IPS-18c (cell line): ENCODE results near the gene C6orf118.

Source experiments
- H3K4me3 ChIP-seq: 2 replicates; pipeline ENCODE4 v1.7.0; 2013; ENCODE audit warnings: low read depth, mild to moderate bottlenecking, low read length, moderate library complexity; ENCODE audit not compliant: insufficient read depth
- H3K9me3 ChIP-seq: one replicate; pipeline ENCODE4 v1.6.1; 2013; ENCODE audit warnings: mild to moderate bottlenecking, low read length, moderate library complexity; ENCODE audit not compliant: control insufficient read depth, insufficient read depth

Gene C6orf118

GRCh38 chr6:165308926-165309731 lies at the start of gene C6orf118:
TSS of gene C6orf118 (minus strand) at chr6:165309605. CDS start at chr6:165309586, 19 bp downstream.
- H3K9me3 ChIP-seq, result no peaks in the 10 kb centered on the region
- H3K4me3 ChIP-seq, result peak within 1 kb of the TSS; percentile 65

DNA sequence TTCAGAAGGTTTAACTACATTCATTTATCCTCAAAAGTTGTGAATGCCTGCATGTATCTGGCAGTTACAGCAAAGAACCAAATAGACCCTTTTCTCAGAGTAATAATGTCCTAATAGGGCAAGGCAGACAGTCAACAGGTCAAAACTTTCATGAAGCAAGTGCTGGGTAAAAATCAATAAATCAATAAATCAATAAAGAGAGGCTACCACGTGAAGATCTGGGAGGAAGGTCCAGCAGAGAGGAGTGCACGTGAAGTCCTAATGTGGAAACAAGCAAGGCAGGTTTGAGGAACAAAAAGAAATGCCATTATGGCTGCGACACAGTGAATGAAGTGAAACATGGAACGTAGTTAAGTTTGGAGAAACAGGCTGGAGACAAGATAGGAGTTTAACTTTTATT lies 36.3 kb upstream of the C6orf118 start:
- H3K4me3 ChIP-seq, result no peak overlapping the region
- peaks cover 7% of the 10 kb centered on the region for H3K9me3 ChIP-seq

GRCh38 chr6:165340532-165340931 lies 31.1 kb upstream of the C6orf118 start:
- no peaks in the 10 kb centered on the region for H3K9me3 ChIP-seq
- no peak overlapping the region for H3K4me3 ChIP-seq

- H3K9me3 ChIP-seq, result peaks cover 2% of the 10 kb centered on the region
- no peak overlapping the region for H3K4me3 ChIP-seq
Measured at GRCh38 chr6:165325609-165326008, 16.2 kb upstream of the C6orf118 start.

GRCh38 chr6:165321555-165322145 lies 12.2 kb upstream of the C6orf118 start:
- peaks cover 5% of the 10 kb centered on the region for H3K9me3 ChIP-seq
- no peak overlapping the region for H3K4me3 ChIP-seq

- no peak overlapping the region for H3K4me3 ChIP-seq
- peaks cover 5% of the 10 kb centered on the region for H3K9me3 ChIP-seq
Measured at GRCh38 chr6:165321150-165321549, 11.7 kb upstream of the C6orf118 start.

- peaks cover 5% of the 10 kb centered on the region for H3K9me3 ChIP-seq
- H3K4me3 ChIP-seq, result no peak overlapping the region
Measured at GRCh38 chr6:165317723-165318122, 8.3 kb upstream of the C6orf118 start.

- Histone ChIP-seq H3K9me3 (no peaks in the 10 kb centered on the region), H3K4me3 (no peak overlapping the region)
Measured at GRCh38 chr6:165306955-165307354, 2.5 kb downstream of the C6orf118 start.

DNA sequence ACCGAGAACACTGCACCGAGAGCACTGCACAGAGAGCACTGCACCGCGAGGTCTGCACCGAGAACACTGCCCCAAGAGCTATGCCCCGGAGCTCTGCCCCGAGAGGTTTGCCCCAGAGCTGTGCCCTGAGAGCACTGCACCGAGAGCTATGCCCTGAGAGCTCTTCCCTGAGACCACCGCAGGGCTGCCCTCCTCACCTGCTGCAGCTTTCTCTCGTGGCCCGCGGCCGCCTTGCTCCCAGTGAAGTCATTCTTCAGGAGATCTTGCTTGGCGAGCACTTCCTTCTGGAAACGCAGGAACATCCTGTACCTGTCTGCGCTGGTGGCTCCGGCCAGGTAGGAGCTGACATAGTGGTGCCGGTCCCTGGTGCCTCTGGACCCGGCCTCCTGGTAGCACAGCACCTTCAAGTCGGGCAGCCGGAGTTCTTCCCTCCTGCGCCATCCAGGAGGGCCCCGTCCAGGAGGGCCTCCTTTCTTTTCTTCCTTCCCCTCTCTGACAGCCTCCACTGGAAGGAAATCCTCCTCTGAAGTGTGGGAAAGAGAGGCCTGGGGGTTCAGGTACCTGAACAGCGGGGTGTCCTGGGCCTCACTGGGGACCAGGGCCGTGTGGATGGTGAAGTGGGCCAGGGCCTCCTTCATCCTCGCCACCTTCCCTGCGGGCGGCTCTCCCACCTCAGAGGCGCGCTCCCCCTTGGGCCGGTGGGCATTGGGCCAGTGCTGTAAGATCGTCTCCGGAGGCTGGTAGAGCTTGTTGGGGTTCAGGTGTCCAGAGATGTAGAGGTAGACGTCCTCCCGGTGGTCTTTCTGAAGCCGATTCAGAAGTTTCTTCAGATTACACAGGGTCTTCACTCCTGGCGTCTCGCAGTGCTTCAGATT lies 7.8 kb downstream of the C6orf118 start:
- Histone ChIP-seq H3K4me3 (no peak overlapping the region), H3K9me3 (peaks cover 2% of the 10 kb centered on the region)

DNA sequence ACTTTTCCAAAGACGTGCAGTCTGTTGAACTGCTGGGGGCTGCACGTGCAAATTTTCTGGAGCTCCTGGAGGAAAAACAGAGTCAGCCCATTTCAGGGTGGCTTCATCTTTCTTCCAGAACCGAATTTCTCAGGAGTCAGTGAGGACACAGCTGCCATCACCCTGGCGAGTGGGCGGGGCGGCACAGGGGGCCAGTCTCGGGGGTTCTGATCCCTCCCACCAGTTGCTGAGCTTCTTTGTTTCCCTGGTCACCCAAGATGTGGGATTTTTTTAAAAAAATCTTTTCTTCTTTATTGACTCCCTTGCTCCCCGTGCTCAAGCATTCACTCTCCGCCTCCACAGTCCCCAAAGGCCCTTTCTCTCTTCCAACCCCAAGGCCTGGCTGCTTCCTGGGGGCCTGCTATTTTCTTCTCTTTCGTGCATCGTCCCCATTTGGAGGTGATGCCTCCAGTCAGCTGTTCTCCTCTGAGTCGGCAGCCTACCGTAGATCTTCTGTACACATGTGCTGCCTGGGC lies 8.9 kb downstream of the C6orf118 start:
- Histone ChIP-seq H3K4me3 (no peak overlapping the region), H3K9me3 (peaks cover 2% of the 10 kb centered on the region)

DNA sequence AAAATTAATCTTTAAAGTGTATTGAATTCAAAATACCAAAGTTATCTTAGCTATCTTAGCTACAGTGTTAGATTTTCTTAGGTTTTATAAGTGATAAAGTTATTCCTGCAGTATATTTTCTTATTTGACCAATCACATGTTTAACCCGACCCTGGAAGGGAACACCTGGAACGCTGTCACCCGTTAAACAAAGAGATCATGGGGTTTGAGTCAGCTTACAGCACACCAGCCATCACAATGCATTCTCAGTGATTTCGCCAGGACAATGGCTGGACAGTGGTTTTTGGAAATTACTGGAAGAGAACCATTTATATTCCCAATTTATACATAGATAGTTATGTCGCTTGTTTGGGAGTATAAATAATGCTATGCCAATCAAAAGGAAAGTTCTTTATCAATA lies 10.5 kb downstream of the C6orf118 start:
- peaks cover 2% of the 10 kb centered on the region for H3K9me3 ChIP-seq
- H3K4me3 ChIP-seq, result no peak overlapping the region

DNA sequence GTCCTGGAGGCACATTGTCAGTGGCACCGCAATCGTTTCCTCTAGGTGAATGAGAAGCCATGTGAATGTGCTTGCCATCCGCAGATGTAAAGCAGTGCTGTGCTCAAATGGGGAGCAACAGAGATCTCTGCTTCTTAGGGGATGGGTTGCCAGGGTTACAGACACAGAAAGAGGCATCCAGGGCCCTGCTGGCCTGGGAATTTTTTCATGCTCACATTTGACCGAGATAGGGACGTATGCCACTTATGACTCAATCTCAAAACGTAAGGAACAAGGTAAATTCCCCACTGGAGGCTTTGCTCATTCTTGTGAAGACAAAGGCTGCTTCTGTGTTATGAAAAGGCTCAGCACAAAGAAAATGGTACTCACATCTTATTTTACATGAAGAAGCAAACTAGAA lies 11.0 kb downstream of the C6orf118 start:
- peaks cover 2% of the 10 kb centered on the region for H3K9me3 ChIP-seq
- H3K4me3 ChIP-seq, result no peak overlapping the region

DNA sequence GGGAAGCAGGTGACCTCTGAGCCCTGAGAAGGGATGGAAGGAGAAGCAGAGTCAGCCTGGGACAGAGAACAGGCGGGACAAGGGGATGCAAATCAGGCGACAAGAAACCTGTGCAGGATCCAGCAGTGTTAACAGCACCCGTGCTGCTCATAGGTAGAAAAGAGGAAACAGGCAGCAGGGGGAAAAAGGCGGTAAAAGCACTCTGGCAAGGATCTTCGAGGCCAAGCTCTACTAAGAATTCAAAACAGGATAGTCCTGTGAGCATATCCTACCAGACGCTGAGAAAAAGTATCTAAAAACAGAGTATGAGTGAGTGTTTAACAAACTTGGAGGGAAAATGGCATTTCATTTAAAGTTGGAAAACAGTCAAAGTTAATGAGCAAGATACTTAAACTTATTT lies 16.7 kb downstream of the C6orf118 start:
- H3K9me3 ChIP-seq, result no peaks in the 10 kb centered on the region

DNA sequence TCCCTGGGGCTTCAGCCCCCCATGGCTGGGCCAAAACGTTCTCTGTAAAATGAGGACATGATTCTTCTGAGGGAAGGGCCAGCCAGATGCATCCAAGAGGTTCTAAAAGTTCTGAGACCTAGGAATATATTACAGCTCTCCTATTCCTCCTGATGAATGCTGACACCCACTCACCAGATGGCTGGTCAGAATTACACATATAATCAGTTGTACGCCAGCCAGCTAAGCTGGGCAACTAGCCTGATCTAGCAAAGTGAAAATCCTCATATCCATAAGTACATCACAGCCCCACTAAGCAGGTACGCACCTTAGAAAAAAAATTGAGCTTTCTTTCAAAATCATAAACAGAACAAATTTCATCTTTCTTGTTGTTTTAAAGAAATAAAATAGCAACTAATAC lies 34.8 kb downstream of the C6orf118 start:
- Histone ChIP-seq H3K9me3 (no peaks in the 10 kb centered on the region), H3K4me3 (no peak overlapping the region)

More for the DNA sequence above, 16.7 kb downstream of the C6orf118 start:
- no peak overlapping the region for H3K4me3 ChIP-seq

DNA sequence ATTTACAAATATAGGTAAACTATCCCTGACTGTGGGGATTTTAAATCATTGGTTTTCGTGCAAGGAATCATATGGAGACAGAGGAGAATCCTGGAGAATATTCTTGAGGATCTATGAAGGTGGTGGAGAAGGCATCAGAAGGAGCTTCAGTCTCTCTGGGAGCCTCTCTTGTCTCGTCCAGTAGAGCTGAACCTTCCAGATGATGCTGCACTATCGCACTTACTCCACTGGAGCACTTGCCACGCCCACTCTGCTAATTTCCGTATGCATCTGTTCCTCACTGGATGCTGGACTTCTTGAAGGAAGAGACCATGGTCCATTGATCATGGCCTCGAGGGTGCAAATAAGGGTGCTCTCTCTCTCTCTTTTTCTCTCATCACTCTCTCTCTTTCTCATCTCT lies 36.8 kb downstream of the C6orf118 start:
- no peak overlapping the region for H3K4me3 ChIP-seq
- no peaks in the 10 kb centered on the region for H3K9me3 ChIP-seq

DNA sequence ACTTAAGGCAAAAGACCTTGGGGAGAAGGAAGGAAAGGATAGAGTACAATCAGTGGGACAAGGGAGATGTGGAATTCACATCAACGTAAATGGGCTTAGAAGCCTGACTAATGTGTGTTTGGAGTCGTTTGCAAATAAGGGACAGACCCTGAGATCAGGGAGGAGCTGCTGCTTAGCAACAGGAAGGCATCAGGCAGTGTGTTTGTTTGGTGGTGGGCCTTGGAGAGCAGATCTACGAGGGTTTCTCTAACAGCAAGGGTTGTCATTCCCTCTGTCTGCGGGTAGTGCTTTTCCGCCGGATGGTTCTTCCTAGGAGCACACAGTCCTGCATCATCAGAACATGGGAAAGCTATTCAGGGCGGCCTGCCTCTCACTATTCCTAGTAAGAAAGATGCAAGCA lies 40.4 kb downstream of the C6orf118 start:
- H3K9me3 ChIP-seq, result no peaks in the 10 kb centered on the region
- no peak overlapping the region for H3K4me3 ChIP-seq

GRCh38 chr6:165266621-165267020 lies 42.8 kb downstream of the C6orf118 start:
- H3K9me3 ChIP-seq, result no peaks in the 10 kb centered on the region
- H3K4me3 ChIP-seq, result no peak overlapping the region
